AG04449 (cell line): ENCODE data around the gene OXCT2.

Experiments
- CTCF ChIA-PET: fragments of 350-600 bp; formaldehyde crosslinking; extraction: SDS; loops from one replicate; lab custom pipeline; 2021; ENCODE audit warnings: antibody characterized with exemption; lab: Yijun Ruan, JAX
- POLR2A ChIA-PET: fragments of 400-600, 350-600 bp; formaldehyde crosslinking; extraction: SDS; loops from one replicate; lab custom pipeline; 2020; ENCODE audit warnings: antibody characterized with exemption, inconsistent platforms; lab: Yijun Ruan, JAX
- DNase-seq: peaks from one replicate; pipeline ENCODE4 v3.0.0-alpha.2; 2010; ENCODE audit warnings: low read depth, low spot score
- H3K4me3 ChIP-seq: 2 replicates; pipeline ENCODE4 v1.5.1; 2011; ENCODE audit warnings: low read depth, mild to moderate bottlenecking, control low read depth, low read length
- TF ChIP-seq, protein P1 (sequence below): IDR thresholded peaks from one replicate; pipeline ENCODE4 v1.5.1; 2011; ENCODE audit warnings: mild to moderate bottlenecking, moderate library complexity, low read length, control low read depth, inconsistent platforms; ENCODE audit not compliant: insufficient read depth; ENCODE audit errors: missing control alignments

OXCT2 gene

DNA sequence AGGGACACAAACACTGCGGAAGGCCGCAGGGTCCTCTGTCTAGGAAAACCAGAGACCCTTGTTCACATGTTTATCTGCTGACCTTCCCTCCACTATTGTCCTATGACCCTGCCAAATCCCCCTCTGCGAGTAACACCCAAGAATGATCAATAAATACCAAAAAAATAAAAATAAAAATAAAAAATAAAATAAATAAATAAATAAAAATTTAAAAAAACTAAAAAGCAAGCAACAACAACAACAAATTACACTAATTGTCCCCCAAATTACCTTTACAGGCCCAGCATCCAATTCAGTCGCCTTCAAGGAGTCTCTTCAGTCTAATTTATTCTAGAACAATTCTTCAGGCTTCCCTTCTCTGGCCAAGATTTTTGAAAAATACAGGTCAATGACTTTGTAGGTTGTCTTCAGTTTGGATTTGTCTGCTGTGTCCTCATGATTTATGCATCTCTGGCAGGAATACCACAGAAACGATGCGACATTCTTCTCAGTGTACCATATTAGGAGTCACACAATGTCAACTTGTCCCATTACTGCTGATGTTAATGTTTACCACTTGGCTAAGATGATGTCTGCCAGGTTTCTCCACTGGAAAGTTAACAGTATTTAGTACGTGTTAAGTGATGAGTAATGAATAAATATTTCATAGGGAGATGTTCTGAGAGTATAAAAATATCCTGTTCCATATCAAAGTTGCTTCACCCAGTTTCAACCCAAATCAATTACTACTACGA lies 37.8 kb upstream of the OXCT2 start:
- no peak overlapping the region for H3K4me3 ChIP-seq
- no peak for DNase-seq
- TF ChIP-seq, protein P1, sequence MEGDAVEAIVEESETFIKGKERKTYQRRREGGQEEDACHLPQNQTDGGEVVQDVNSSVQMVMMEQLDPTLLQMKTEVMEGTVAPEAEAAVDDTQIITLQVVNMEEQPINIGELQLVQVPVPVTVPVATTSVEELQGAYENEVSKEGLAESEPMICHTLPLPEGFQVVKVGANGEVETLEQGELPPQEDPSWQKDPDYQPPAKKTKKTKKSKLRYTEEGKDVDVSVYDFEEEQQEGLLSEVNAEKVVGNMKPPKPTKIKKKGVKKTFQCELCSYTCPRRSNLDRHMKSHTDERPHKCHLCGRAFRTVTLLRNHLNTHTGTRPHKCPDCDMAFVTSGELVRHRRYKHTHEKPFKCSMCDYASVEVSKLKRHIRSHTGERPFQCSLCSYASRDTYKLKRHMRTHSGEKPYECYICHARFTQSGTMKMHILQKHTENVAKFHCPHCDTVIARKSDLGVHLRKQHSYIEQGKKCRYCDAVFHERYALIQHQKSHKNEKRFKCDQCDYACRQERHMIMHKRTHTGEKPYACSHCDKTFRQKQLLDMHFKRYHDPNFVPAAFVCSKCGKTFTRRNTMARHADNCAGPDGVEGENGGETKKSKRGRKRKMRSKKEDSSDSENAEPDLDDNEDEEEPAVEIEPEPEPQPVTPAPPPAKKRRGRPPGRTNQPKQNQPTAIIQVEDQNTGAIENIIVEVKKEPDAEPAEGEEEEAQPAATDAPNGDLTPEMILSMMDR = no peak
- ChIA-PET POLR2A (no interaction called here), CTCF (interaction anchor here (2.0 kb wide), 1 partner anchor 165 kb away, joined by 7 read pairs; no protein-coding TSS in a partner anchor)

DNA sequence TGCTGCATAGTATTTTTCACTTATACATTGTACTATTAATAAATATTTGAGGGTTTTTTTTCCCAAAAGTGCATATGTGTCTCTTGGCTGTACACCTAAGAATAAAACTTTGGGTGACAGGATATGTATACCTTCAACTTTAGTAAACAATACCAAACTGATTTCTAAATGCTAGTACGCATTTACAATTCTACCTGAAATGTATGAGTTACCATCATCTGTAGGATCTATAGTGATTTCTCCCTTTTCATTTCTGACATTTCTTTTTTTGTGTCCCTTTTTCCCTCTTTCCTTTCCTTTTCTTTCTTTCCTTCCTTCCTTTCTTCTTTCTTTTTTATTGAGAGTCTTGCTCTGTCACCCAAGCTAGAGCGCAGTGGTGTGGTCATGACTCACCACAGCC lies 34.2 kb upstream of the OXCT2 start:
- CTCF ChIA-PET = interaction anchor here (0.9 kb wide), 1 partner anchor 227 kb away, joined by 3 read pairs; no protein-coding TSS in a partner anchor

DNA sequence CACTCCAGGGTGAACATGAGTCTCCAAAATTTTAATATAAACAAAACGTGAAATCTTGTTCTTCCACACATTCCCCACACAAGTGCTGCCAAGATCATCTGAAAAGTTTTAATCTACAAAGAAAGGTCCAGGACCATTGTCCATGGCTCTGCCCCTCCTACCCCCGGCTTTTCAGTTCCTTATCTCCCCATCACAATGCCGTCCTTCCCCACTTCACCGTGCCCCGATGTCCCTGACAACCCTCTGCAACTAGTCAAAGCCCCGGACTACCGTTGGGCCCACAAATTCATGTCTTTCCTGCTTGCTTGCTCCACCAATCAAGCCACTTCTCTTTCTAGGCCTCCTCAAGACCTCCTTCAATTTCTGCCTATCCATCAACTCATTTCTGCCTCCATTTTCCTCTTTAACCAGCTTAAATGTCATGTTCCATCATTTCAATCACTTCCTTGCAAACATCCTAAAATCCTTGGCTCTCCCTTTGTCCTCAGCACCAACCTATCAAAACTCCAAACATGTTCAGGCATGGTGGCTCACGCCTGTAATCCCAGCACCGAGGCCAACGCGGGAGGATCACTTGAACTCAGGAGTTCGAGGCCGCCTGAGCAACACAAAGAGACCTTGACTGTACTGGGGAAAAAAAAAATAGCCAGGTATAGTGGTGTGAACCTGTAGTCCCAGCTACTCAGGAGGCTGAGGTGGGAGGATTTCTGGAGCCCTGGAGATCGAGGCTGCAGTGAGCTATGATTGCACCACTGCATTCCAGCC lies 31.5 kb upstream of the OXCT2 start:
- ChIA-PET CTCF (interaction anchor here (0.7 to 5.8 kb wide), 4 partner anchors 13 to 171 kb away, joined by 3 to 41 read pairs (median 4); no protein-coding TSS in a partner anchor), POLR2A (no interaction called here)
- no peak for DNase-seq
- no peak overlapping the region for H3K4me3 ChIP-seq
- TF ChIP-seq, protein P1 = no peak

More for the DNA sequence above, 34.2 kb upstream of the OXCT2 start:
- no peak overlapping the region for H3K4me3 ChIP-seq
- no peak for DNase-seq
- POLR2A ChIA-PET = no interaction called here
- TF ChIP-seq, protein P1 = no peak

DNA sequence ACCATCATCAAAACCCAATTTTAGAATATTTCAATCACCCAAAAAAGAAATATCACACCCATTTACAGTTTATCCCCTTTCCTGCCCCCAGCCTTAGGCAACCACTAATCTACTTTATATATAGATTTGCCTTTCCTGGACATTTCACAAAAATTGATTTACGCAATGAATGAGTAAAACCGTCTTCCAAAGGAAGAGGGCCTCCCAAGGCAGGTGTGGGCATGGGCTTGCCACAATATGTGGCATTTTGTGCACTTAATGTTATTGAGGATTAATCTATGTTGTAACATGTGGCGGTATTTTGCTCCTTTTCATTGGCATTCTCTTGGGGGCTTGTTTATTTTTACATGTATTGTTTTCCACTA lies 29.3 kb upstream of the OXCT2 start:
- ChIA-PET POLR2A (interaction anchor here (0.7 kb wide), 1 partner anchor 195 kb away, joined by 3 read pairs; no protein-coding TSS in a partner anchor), CTCF (interaction anchor here (0.6 to 5.8 kb wide), 17 partner anchors 10 to 195 kb away, joined by 3 to 41 read pairs (median 4); partner anchors contain the start of gene PPIE)
- no peak for DNase-seq

DNA sequence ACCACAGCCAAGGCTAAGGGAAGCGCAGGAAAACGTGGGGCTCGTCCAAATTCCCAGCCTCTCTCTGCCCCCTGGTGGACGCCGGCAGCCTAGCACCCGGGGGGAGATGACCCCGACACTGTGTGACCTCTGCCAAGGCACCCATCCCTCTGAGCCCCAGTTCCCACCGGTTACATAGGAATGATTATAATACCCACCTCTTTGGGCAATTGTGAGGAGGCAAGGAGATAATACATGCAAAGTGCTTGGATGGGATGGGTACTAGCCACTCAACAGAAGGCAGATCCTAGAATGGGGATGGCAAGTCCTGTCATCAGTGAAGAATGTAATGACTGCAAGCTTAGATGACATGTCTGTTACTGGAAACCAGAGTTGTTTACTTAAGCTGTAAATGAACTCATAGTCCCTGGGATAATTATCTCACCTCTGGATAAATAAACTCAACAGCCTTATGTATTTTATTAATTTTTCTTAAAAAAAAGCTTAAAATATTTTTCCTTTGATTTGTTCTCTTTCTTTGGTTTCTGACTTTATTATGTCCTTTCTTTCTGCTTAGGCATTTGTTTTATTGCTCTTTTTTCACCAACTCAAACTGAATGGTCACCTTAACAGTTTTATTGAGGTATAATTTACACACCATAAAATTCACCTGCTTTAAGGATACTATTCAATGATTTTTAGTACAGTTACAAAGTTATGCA lies 28.8 kb upstream of the OXCT2 start:
- ChIA-PET POLR2A (interaction anchor here (0.7 kb wide), 1 partner anchor 194 kb away, joined by 3 read pairs; no protein-coding TSS in a partner anchor), CTCF (interaction anchor here (0.6 to 5.8 kb wide), 24 partner anchors 9 to 239 kb away, joined by 3 to 41 read pairs (median 4); partner anchors contain the start of genes NT5C1A and PPIE)
- TF ChIP-seq, protein P1 = peak; percentile 85
- H3K4me3 ChIP-seq = 0 out of 2 replicates have a peak overlapping the region, but pooled peaks have one; percentile 12
- peak; percentile 75 for DNase-seq

More for the DNA sequence above, 29.3 kb upstream of the OXCT2 start:
- no peak overlapping the region for H3K4me3 ChIP-seq
- TF ChIP-seq, protein P1 = no peak
